HG02852 (cell line): ENCODE data around the gene FTH1.
"Not testable (repeated sequence)": the region's sequence is repeated elsewhere in the genome, so short reads cannot be mapped to it uniquely, and the experiment has no call there.

ENCODE experiments used
- ATAC-seq: cut with Tn5 transposase; IDR thresholded peaks from one replicate; pipeline ENCODE4 v1.9.1; 2021; ENCODE audit warnings: mild to moderate bottlenecking, moderate library complexity; ENCODE audit not compliant: unreplicated experiment

FTH1 gene

GRCh38 chr11:61964058-61964665 lies 3.3 kb downstream of the FTH1 start:
- no peak for ATAC-seq

GRCh38 chr11:61963282-61964057 lies 4.0 kb downstream of the FTH1 start:
- no peak for ATAC-seq

- ATAC-seq: no peak
Observed at GRCh38 chr11:61963016-61963281, 4.5 kb downstream of the FTH1 start.

GRCh38 chr11:61962213-61963015 lies 5.0 kb downstream of the FTH1 start:
- ATAC-seq: no peak

- no peak for ATAC-seq
Observed at GRCh38 chr11:61961570-61962212, 5.7 kb downstream of the FTH1 start.

GRCh38 chr11:61960532-61960931 lies 6.9 kb downstream of the FTH1 start:
- no peak for ATAC-seq

- no peak for ATAC-seq
Observed at GRCh38 chr11:61959678-61960077, 7.8 kb downstream of the FTH1 start.

GRCh38 chr11:61959114-61959513 lies 8.3 kb downstream of the FTH1 start:
- no peak for ATAC-seq

- ATAC-seq: no peak
Observed at GRCh38 chr11:61958590-61958989, 8.8 kb downstream of the FTH1 start.

GRCh38 chr11:61957021-61957770 lies 10.2 kb downstream of the FTH1 start:
- no peak for ATAC-seq

- ATAC-seq: no peak
Observed at GRCh38 chr11:61956191-61957020, 11.0 kb downstream of the FTH1 start.

GRCh38 chr11:61955422-61956135 lies 11.9 kb downstream of the FTH1 start:
- ATAC-seq: no peak

GRCh38 chr11:61954851-61955421 lies 12.5 kb downstream of the FTH1 start:
- no peak for ATAC-seq

GRCh38 chr11:61954106-61954850 lies 13.2 kb downstream of the FTH1 start:
- no peak for ATAC-seq

- not testable (repeated sequence) for ATAC-seq
Observed at GRCh38 chr11:61953632-61954031, 13.8 kb downstream of the FTH1 start.

GRCh38 chr11:61952882-61953281 lies 14.6 kb downstream of the FTH1 start:
- ATAC-seq: no peak

- no peak for ATAC-seq
Observed at GRCh38 chr11:61951484-61952135, 15.8 kb downstream of the FTH1 start.

GRCh38 chr11:61950035-61950547 lies 17.3 kb downstream of the FTH1 start, which contains the start of gene BEST1:
BEST1 (plus strand) TSS chr11:61950351; CDS start chr11:61951807, 1,456 bp downstream.
- ATAC-seq: no peak
